HG03066 (cell line): ENCODE data around the gene TP53.

Source experiments
- ATAC-seq: cut with Tn5 transposase; IDR thresholded peaks from one replicate; pipeline ENCODE4 v1.9.1; 2021; ENCODE audit warnings: low read depth; ENCODE audit not compliant: unreplicated experiment

The TP53 gene

GRCh38 chr17:7687072-7687907, at the start of gene TP53:
TP53 (minus strand) TSS chr17:7687490; CDS start chr17:7676594, 10,896 bp downstream.
- ATAC-seq = no peak

GRCh38 chr17:7732981-7733539, 45.8 kb upstream of the TP53 start:
- ATAC-seq = no peak

- no peak for ATAC-seq
Measured at GRCh38 chr17:7729816-7730215, 42.5 kb upstream of the TP53 start.

GRCh38 chr17:7727886-7728285, 40.6 kb upstream of the TP53 start:
- ATAC-seq = no peak

GRCh38 chr17:7721612-7722011, 34.3 kb upstream of the TP53 start:
- no peak for ATAC-seq

- no peak for ATAC-seq
Measured at GRCh38 chr17:7720125-7720524, 32.8 kb upstream of the TP53 start.

- ATAC-seq = no peak
Measured at GRCh38 chr17:7719661-7720060, 32.4 kb upstream of the TP53 start.

GRCh38 chr17:7717756-7718350, 30.6 kb upstream of the TP53 start:
- no peak for ATAC-seq

GRCh38 chr17:7716901-7717755, 29.8 kb upstream of the TP53 start, which contains the start of gene DNAH2:
DNAH2 (plus strand) TSS chr17:7717744; CDS start chr17:7719735, 1,991 bp downstream.
- no peak for ATAC-seq

GRCh38 chr17:7715936-7716886, 28.9 kb upstream of the TP53 start:
- ATAC-seq = no peak

GRCh38 chr17:7714721-7715594, 27.7 kb upstream of the TP53 start:
- ATAC-seq = no peak

- ATAC-seq = no peak
Measured at GRCh38 chr17:7713782-7714181, 26.5 kb upstream of the TP53 start.

GRCh38 chr17:7712111-7712771, 25.0 kb upstream of the TP53 start:
- ATAC-seq = no peak

- ATAC-seq = no peak
Measured at GRCh38 chr17:7711051-7711755, 23.9 kb upstream of the TP53 start.

- no peak for ATAC-seq
Measured at GRCh38 chr17:7710301-7710700, 23.0 kb upstream of the TP53 start.

- no peak for ATAC-seq
Measured at GRCh38 chr17:7709031-7709430, 21.7 kb upstream of the TP53 start.

GRCh38 chr17:7707858-7708750, 20.8 kb upstream of the TP53 start:
- no peak for ATAC-seq
